HepG2 (cell line): ENCODE results near the gene AREL1. TPM values are rescaled to one million over a fixed set of nuclear protein-coding genes. Genes with fewer than 3 reads are reported as not detected.

Source experiments
- ATAC-seq: fragments of 200-7000 bp; cut with Tn5 transposase; 3 replicates; pipeline ENCODE4 v1.9.1; 2020; ENCODE audit warnings: mild to moderate bottlenecking, moderate library complexity
- BruUV-seq: library from RNA; stranded (reverse); fragments of 400-500 nt; replicated peaks from 2 replicates; lab custom pipeline; 2021; lab: Mats Ljungman, UMichigan
- CTCF ChIA-PET: fragments of 300-600 bp; formaldehyde crosslinking; extraction: SDS; loops from one replicate; lab custom pipeline; 2021; ENCODE audit warnings: low total read pairs, inconsistent platforms, low intra/inter-chr PET ratio; lab: Yijun Ruan, JAX
- POLR2A ChIA-PET: fragments of 350-600 bp; sonication (Branson Sonifier 250); formaldehyde crosslinking; loops from one replicate; lab custom pipeline; 2020; ENCODE audit warnings: antibody characterized with exemption, inconsistent platforms; lab: Yijun Ruan, JAX
- DNase-seq: peaks from one replicate; pipeline ENCODE4 v3.0.0-alpha.2; 2015; ENCODE audit warnings: low spot score
- FAIRE-seq: peaks from 3 replicates; lab custom pipeline; 2011; peaks lifted over from hg19 to GRCh38; lab: Jason Lieb, UNC
- H2AFZ ChIP-seq: one replicate; pipeline ENCODE4 v1.6.1; 2011; ENCODE audit warnings: low read length, inconsistent platforms
- H3K27ac ChIP-seq: fragments of 300-600 bp; 3 replicates; pipeline ENCODE4 v1.8.0; 2011; ENCODE audit warnings: mixed run types, mild to moderate bottlenecking, mixed read lengths, low read length, inconsistent platforms; ENCODE audit not compliant: insufficient read depth; ENCODE audit errors: extremely low read length
- H3K27me3 ChIP-seq, 2 experiments: fragments of 200-600 bp in 1 of 2; 2 replicates in 1 of 2; 3 replicates in 1 of 2; pipeline versions ENCODE4 v1.6.0 to v1.8.0; 2011; ENCODE audit warnings: low read length in 2 of 2, mild to moderate bottlenecking in 2 of 2, moderate library complexity in 2 of 2, inconsistent platforms in 1 of 2; ENCODE audit not compliant: insufficient read depth in 2 of 2, control insufficient read depth in 1 of 2
- H3K36me3 ChIP-seq, 2 experiments: fragments of 200-600 bp in 1 of 2; replicated peaks in 1 of 2; 2 replicates in 1 of 2; 3 replicates in 1 of 2; pipeline versions ENCODE4 v1.5.1 to v1.8.0; 2011; ENCODE audit warnings: low read length in 2 of 2, inconsistent platforms in 1 of 2; ENCODE audit not compliant: insufficient read depth in 2 of 2, control insufficient read depth in 1 of 2
- H3K4me1 ChIP-seq: 2 replicates; pipeline ENCODE4 v1.5.1; 2012; ENCODE audit warnings: low read length, inconsistent platforms; ENCODE audit not compliant: insufficient read depth
- H3K4me2 ChIP-seq: 2 replicates; pipeline ENCODE4 v1.6.0; 2011; ENCODE audit warnings: low read depth, low read length, inconsistent platforms
- H3K4me3 ChIP-seq, 3 experiments: fragments of 200-600 bp in 1 of 3; sonication (generic), shearing (Covaris generic) in 1 of 3; replicated peaks in 1 of 3; 2 replicates each; pipeline ENCODE4 v1.5.1; 2011 to 2016; ENCODE audit warnings: low read length in 3 of 3, inconsistent platforms in 2 of 3, low read depth in 2 of 3, mild to moderate bottlenecking in 2 of 3, control low read depth in 1 of 3, mixed read lengths in 1 of 3; ENCODE audit not compliant: insufficient read depth in 1 of 3
- H3K79me2 ChIP-seq: one replicate; pipeline ENCODE4 v1.6.1; 2011; ENCODE audit warnings: low read length, inconsistent platforms; ENCODE audit not compliant: insufficient read depth
- H3K9ac ChIP-seq: 2 replicates; pipeline ENCODE4 v1.6.0; 2011; ENCODE audit warnings: mild to moderate bottlenecking, low read depth, low read length, inconsistent platforms; ENCODE audit not compliant: insufficient read depth
- H3K9me3 ChIP-seq: 2 replicates; pipeline ENCODE4 v1.5.1; 2012; ENCODE audit warnings: mild to moderate bottlenecking, low read length
- H4K20me1 ChIP-seq: 2 replicates; pipeline ENCODE4 v1.6.0; 2011; ENCODE audit warnings: inconsistent platforms, mild to moderate bottlenecking, low read length, moderate library complexity; ENCODE audit not compliant: insufficient read depth
- ARNT ChIP-seq: fragments of 450-650 bp; IDR thresholded peaks from 2 replicates; pipeline ENCODE4 v1.6.1; 2017
- FOSL1 ChIP-seq: sonication (generic); formaldehyde crosslinking; IDR thresholded peaks from 2 replicates; pipeline ENCODE4 v1.9.0; 2021; ENCODE audit warnings: missing genetic modification reagents, borderline replicate concordance
- GATAD2A ChIP-seq: IDR thresholded peaks from 2 replicates; pipeline ENCODE4 v1.6.1; 2016
- JDP2 ChIP-seq: sonication (generic); formaldehyde crosslinking; IDR thresholded peaks from 2 replicates; pipeline ENCODE4 v1.8.1; 2022; ENCODE audit warnings: missing genetic modification reagents, borderline replicate concordance
- KLF12 ChIP-seq: sonication (generic); formaldehyde crosslinking; IDR thresholded peaks from 2 replicates; pipeline ENCODE4 v1.4.0; 2020; ENCODE audit warnings: missing genetic modification reagents, borderline replicate concordance
- NCOR1 ChIP-seq: fragments of 200-600 bp; sonication (generic); IDR thresholded peaks from 2 replicates; pipeline ENCODE4 v1.7.0; 2017; ENCODE audit warnings: antibody characterized with exemption, low read length, borderline replicate concordance
- RAD21 ChIP-seq: fragments of 450-650 bp; formaldehyde crosslinking; IDR thresholded peaks from 2 replicates; pipeline ENCODE4 v1.5.0; 2020; ENCODE audit warnings: mild to moderate bottlenecking
- RBFOX2 ChIP-seq: fragments of 200-400 bp; formaldehyde crosslinking; IDR thresholded peaks from 2 replicates; pipeline ENCODE4 v1.6.1; 2017; ENCODE audit warnings: low read depth, mild to moderate bottlenecking, low read length
- REL ChIP-seq: sonication (generic); formaldehyde crosslinking; conservative IDR thresholded peaks from 2 replicates; pipeline ENCODE4 v1.8.0; 2022; ENCODE audit warnings: mild to moderate bottlenecking, missing genetic modification reagents, moderate library complexity
- SOX6 ChIP-seq, 2 experiments: fragments of 450-650 bp in 1 of 2; sonication (generic) in 1 of 2; formaldehyde crosslinking in 1 of 2; IDR thresholded peaks; 2 replicates each; pipeline versions ENCODE4 v1.4.0 to v1.6.1; 2017 to 2020; ENCODE audit warnings: antibody characterized with exemption in 1 of 2, mild to moderate bottlenecking in 1 of 2, missing genetic modification reagents in 1 of 2
- U2AF2 ChIP-seq: fragments of 200-400 bp; formaldehyde crosslinking; IDR thresholded peaks from 2 replicates; pipeline ENCODE4 v1.6.1; 2017; ENCODE audit warnings: low read depth, mild to moderate bottlenecking, low read length
- ZNF282 ChIP-seq: fragments of 450-650 bp; IDR thresholded peaks from 2 replicates; pipeline ENCODE4 v1.6.1; 2018; ENCODE audit not compliant: partially characterized antibody
- ZNF383 ChIP-seq: sonication (generic); formaldehyde crosslinking; IDR thresholded peaks from 2 replicates; pipeline ENCODE4 v1.4.0; 2020; ENCODE audit warnings: missing genetic modification reagents, mild to moderate bottlenecking, borderline replicate concordance
- ZNF816 ChIP-seq: sonication (generic); formaldehyde crosslinking; IDR thresholded peaks from 2 replicates; pipeline ENCODE4 v1.8.0; 2022; ENCODE audit warnings: missing genetic modification reagents, mild to moderate bottlenecking, borderline replicate concordance
- ZSCAN29 ChIP-seq: sonication (generic); formaldehyde crosslinking; conservative IDR thresholded peaks from 2 replicates; pipeline ENCODE4 v1.4.0; 2020; ENCODE audit warnings: mild to moderate bottlenecking, missing genetic modification reagents
- WGBS: methylation state at CpG from one replicate; pipeline ENCODE4 v1.1.6; 2017; ENCODE audit warnings: low lambda C conversion rate; 5-methylcytosine and 5-hydroxymethylcytosine counted together
- in situ Hi-C: cut with HindIII; loops from 2 replicates; pipeline ENCODE4 v1.10.0; 2017; ENCODE audit warnings: low pct_unique_long_range_greater_than_20kb; ENCODE audit not compliant: extremely low pct_ligation_motif_present
- intact Hi-C: fragments of 100-400 bp; cut with micrococcal nuclease; formaldehyde crosslinking; loops from one replicate; pipeline ENCODE4 v1.10.0; 2022; ENCODE audit not compliant: unreplicated experiment
- polyA plus RNA-seq, 8 experiments: library from polyadenylated mRNA; depleted of rRNA in 3 of 8; stranded (reverse) in 7 of 8; unstranded in 1 of 8; fragments of >200 nt; fragmentation: Illumina TruSeq in 4 of 8; extraction: Trizol in 4 of 8; gene quantifications; 2 replicates each; pipeline versions ENCODE4 v1.2.1 to v1.2.3, GENCODE V29; 2011 to 2016; ENCODE audit warnings: low read depth in 4 of 8, missing spikeins in 1 of 8, mixed read lengths in 1 of 8; ENCODE audit not compliant: insufficient read depth in 1 of 8
- total RNA-seq, 5 experiments: library from RNA; depleted of rRNA; stranded (reverse); fragments of >200 nt; fragmentation: Illumina TruSeq; extraction: Trizol; gene quantifications; 2 replicates each; pipeline ENCODE4 v1.2.3, GENCODE V29; 2016; ENCODE audit warnings: low read depth in 1 of 5
- TF ChIP-seq, protein P1 (sequence below): IDR thresholded peaks from 2 replicates; pipeline ENCODE4 v1.6.1; 2016; ENCODE audit warnings: mild to moderate bottlenecking
- TF ChIP-seq, protein P2 (sequence below): IDR thresholded peaks from 2 replicates; pipeline ENCODE4 v1.6.1; 2016; ENCODE audit warnings: control low read depth
- TF ChIP-seq, protein P3 (sequence below): sonication (generic); formaldehyde crosslinking; IDR thresholded peaks from 2 replicates; pipeline ENCODE4 v1.4.0; 2020; ENCODE audit warnings: missing genetic modification reagents

AREL1 gene
- total and polyA plus RNA-seq, 2 of the 13 experiments (the other 11 are each of a cell fraction or from before 2014, with no cell fraction given) = 21.3 to 25.4 TPM

DNA sequence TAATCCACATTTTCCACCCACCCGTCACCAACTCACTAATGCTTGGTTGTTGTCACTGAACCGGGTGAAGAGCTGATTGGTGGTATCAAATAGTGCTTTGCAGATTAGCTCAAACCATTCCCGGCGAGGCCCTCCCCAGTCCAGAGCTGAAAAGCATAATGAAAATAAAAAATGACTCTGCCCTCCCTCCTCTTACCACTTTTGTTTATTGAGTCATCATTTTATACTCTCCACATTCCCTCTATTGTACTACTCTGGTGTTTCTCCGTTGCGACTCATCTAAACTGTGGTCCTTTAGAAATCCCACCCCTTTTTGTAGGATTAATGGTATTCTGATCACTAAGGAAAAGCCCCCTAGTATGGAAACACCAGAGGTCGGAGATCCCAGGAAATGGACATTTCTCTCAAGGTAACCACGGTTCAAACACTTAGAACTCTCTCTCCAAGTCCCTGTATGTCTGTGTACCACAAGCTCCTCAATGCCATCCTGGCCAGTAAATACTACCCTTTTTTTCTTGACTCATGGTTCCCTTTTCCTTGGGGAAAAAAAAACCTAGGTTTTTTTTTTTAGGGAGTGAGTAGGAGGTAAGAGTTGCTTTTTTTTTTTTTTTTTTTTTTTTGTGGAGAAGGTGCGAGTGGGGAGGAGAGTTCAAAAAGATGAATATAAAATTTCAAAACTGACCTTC lies 42.0 kb downstream of the AREL1 start:
- H3K27me3 ChIP-seq = no peaks in the 10 kb centered on the region
- H2AFZ ChIP-seq = no peak overlapping the region
- intact Hi-C loops (no loop called here), in situ Hi-C loops (no loop called here)
- H3K9me3 ChIP-seq = no peaks in the 10 kb centered on the region
- H3K27ac ChIP-seq = no peak overlapping the region
- ChIA-PET CTCF (no interaction called here), POLR2A (no interaction called here)
- BruUV-seq = no TSS peak
- no peaks in the 10 kb centered on the region for H4K20me1 ChIP-seq
- no peaks in the 10 kb centered on the region for H3K79me2 ChIP-seq
- no peaks in the 10 kb centered on the region for H3K4me1 ChIP-seq
- no peak for TF ChIP-seq ZSCAN29 (CRISPR knock-in tag)
- TF ChIP-seq, protein P1, sequence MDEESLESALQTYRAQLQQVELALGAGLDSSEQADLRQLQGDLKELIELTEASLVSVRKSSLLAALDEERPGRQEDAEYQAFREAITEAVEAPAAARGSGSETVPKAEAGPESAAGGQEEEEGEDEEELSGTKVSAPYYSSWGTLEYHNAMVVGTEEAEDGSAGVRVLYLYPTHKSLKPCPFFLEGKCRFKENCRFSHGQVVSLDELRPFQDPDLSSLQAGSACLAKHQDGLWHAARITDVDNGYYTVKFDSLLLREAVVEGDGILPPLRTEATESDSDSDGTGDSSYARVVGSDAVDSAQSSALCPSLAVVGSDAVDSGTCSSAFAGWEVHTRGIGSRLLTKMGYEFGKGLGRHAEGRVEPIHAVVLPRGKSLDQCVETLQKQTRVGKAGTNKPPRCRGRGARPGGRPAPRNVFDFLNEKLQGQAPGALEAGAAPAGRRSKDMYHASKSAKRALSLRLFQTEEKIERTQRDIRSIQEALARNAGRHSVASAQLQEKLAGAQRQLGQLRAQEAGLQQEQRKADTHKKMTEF (CRISPR knock-in tag) = no peak
- no peak for TF ChIP-seq SOX6 (IDR thresholded peaks at IDR 0.05)
- no peak for TF ChIP-seq SOX6 (CRISPR knock-in tag; IDR thresholded peaks at IDR 0.05)
- TF ChIP-seq ZNF816 (CRISPR knock-in tag) = no peak
- TF ChIP-seq FOSL1 (CRISPR knock-in tag) = no peak
- TF ChIP-seq, protein P2, sequence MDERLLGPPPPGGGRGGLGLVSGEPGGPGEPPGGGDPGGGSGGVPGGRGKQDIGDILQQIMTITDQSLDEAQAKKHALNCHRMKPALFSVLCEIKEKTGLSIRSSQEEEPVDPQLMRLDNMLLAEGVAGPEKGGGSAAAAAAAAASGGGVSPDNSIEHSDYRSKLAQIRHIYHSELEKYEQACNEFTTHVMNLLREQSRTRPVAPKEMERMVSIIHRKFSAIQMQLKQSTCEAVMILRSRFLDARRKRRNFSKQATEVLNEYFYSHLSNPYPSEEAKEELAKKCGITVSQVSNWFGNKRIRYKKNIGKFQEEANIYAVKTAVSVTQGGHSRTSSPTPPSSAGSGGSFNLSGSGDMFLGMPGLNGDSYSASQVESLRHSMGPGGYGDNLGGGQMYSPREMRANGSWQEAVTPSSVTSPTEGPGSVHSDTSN (CRISPR knock-in tag) = no peak
- no peak for TF ChIP-seq RAD21 (CRISPR knock-in tag)
- TF ChIP-seq REL = no peak
- no peak for TF ChIP-seq ARNT
- no peak for TF ChIP-seq RBFOX2
- no peak for TF ChIP-seq ZNF282
- TF ChIP-seq, protein P3, sequence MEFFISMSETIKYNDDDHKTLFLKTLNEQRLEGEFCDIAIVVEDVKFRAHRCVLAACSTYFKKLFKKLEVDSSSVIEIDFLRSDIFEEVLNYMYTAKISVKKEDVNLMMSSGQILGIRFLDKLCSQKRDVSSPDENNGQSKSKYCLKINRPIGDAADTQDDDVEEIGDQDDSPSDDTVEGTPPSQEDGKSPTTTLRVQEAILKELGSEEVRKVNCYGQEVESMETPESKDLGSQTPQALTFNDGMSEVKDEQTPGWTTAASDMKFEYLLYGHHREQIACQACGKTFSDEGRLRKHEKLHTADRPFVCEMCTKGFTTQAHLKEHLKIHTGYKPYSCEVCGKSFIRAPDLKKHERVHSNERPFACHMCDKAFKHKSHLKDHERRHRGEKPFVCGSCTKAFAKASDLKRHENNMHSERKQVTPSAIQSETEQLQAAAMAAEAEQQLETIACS = no peak
- TF ChIP-seq KLF12 (CRISPR knock-in tag) = no peak
- TF ChIP-seq GATAD2A (CRISPR knock-in tag) = no peak
- no peak for TF ChIP-seq NCOR1
- TF ChIP-seq JDP2 (CRISPR knock-in tag) = no peak
- no peak for TF ChIP-seq U2AF2
- no peak for TF ChIP-seq ZNF383 (CRISPR knock-in tag)
- WGBS = 95% methylated on average over 9 of the region's 9 CpGs
- H3K4me3 ChIP-seq = no peak overlapping the region
- no peak overlapping the region for H3K4me2 ChIP-seq
- no peak for ATAC-seq
- no peak overlapping the region for H3K9ac ChIP-seq
- FAIRE-seq = no peak
- DNase-seq = no peak
- H3K36me3 ChIP-seq = peaks cover 17 to 63% of the 10 kb centered on the region in 2 experiments
